ENCODE data around the gene LMLN.
"Not testable (repeated sequence)": the region's sequence is repeated elsewhere in the genome, so short reads cannot be mapped to it uniquely, and the experiment has no call there.

Gene LMLN

GRCh38 chr3:197956626-197956988, 3.4 kb upstream of the LMLN start:
- no peak overlapping the region for H3K4me3 ChIP-seq (ENCODE audit: low read depth, low read length)
- peak; percentile 34 for DNase-seq (ENCODE audit: low read depth)
- no peak for TF ChIP-seq MAX (IDR thresholded peaks at IDR 0.05; ENCODE audit: low read depth, low read length)
- no peak for TF ChIP-seq POLR2A (IDR thresholded peaks at IDR 0.05; ENCODE audit: extremely low read depth, insufficient read length)
- no peak for TF ChIP-seq MYC (IDR thresholded peaks at IDR 0.05; ENCODE audit: low read depth, low read length)
- TF ChIP-seq CTCF (IDR thresholded peaks at IDR 0.05; ENCODE audit: low read depth, low read length): no peak

- H3K4me3 ChIP-seq (ENCODE audit: low read depth, low read length): peak overlapping the region; percentile 23
- no peak for DNase-seq (ENCODE audit: low read depth)
- TF ChIP-seq POLR2A (IDR thresholded peaks at IDR 0.05; ENCODE audit: extremely low read depth, insufficient read length) (no peak), MYC (IDR thresholded peaks at IDR 0.05; ENCODE audit: low read depth, low read length) (no peak), MAX (IDR thresholded peaks at IDR 0.05; ENCODE audit: low read depth, low read length) (0 out of 2 replicates have a peak, but pooled peaks have one; percentile 5), CTCF (IDR thresholded peaks at IDR 0.05; ENCODE audit: low read depth, low read length) (no peak)
Measured at GRCh38 chr3:197957790-197958133, 2.3 kb upstream of the LMLN start.

GRCh38 chr3:197958346-197958745, 1.7 kb upstream of the LMLN start:
- DNase-seq (ENCODE audit: low read depth): peak; percentile 43
- H3K4me3 ChIP-seq (ENCODE audit: low read depth, low read length): peak overlapping the region; percentile 7
- TF ChIP-seq POLR2A (IDR thresholded peaks at IDR 0.05; ENCODE audit: extremely low read depth, insufficient read length): no peak
- no peak for TF ChIP-seq MYC (IDR thresholded peaks at IDR 0.05; ENCODE audit: low read depth, low read length)
- TF ChIP-seq MAX (IDR thresholded peaks at IDR 0.05; ENCODE audit: low read depth, low read length): no peak
- TF ChIP-seq CTCF (IDR thresholded peaks at IDR 0.05; ENCODE audit: low read depth, low read length): no peak

- not testable (repeated sequence) for DNase-seq (ENCODE audit: low read depth)
- H3K4me3 ChIP-seq (ENCODE audit: low read depth, low read length): peak overlapping the region; percentile 74
Measured at GRCh38 chr3:197958848-197959247, 1.2 kb upstream of the LMLN start.

GRCh38 chr3:197959500-197959890, 522 bp upstream of the LMLN start:
- TF ChIP-seq POLR2A (IDR thresholded peaks at IDR 0.05; ENCODE audit: extremely low read depth, insufficient read length): no peak
- TF ChIP-seq MYC (IDR thresholded peaks at IDR 0.05; ENCODE audit: low read depth, low read length): no peak
- no peak for TF ChIP-seq MAX (IDR thresholded peaks at IDR 0.05; ENCODE audit: low read depth, low read length)
- no peak for TF ChIP-seq CTCF (IDR thresholded peaks at IDR 0.05; ENCODE audit: low read depth, low read length)
- no peak for DNase-seq (ENCODE audit: low read depth)

GRCh38 chr3:197960694-197961581, 921 bp downstream of the LMLN start:
- DNase-seq (ENCODE audit: low read depth): no peak
- peak; percentile 85; the same call in 1 of the 2 replicates for TF ChIP-seq MYC (IDR thresholded peaks at IDR 0.05; ENCODE audit: low read depth, low read length)
- TF ChIP-seq MAX (IDR thresholded peaks at IDR 0.05; ENCODE audit: low read depth, low read length): peak; percentile 95
- TF ChIP-seq POLR2A (IDR thresholded peaks at IDR 0.05; ENCODE audit: extremely low read depth, insufficient read length): no peak
- peak overlapping the region; percentile 79 for H3K4me3 ChIP-seq (ENCODE audit: low read depth, low read length)

More at GRCh38 chr3:197959500-197959890, 522 bp upstream of the LMLN start:
- peak overlapping the region; percentile 74 for H3K4me3 ChIP-seq (ENCODE audit: low read depth, low read length)

Data from NB4 (cell line).